NCI-H345 treated with DMSO at 0.1 percent for 48 hours (cell line): ENCODE data around the gene NID2.

Experiments
- DNase-seq: peaks from one replicate; lab custom pipeline; 2025; ENCODE audit not compliant: unreplicated experiment; lab: John Stamatoyannopoulos, UW

NID2 gene

DNA sequence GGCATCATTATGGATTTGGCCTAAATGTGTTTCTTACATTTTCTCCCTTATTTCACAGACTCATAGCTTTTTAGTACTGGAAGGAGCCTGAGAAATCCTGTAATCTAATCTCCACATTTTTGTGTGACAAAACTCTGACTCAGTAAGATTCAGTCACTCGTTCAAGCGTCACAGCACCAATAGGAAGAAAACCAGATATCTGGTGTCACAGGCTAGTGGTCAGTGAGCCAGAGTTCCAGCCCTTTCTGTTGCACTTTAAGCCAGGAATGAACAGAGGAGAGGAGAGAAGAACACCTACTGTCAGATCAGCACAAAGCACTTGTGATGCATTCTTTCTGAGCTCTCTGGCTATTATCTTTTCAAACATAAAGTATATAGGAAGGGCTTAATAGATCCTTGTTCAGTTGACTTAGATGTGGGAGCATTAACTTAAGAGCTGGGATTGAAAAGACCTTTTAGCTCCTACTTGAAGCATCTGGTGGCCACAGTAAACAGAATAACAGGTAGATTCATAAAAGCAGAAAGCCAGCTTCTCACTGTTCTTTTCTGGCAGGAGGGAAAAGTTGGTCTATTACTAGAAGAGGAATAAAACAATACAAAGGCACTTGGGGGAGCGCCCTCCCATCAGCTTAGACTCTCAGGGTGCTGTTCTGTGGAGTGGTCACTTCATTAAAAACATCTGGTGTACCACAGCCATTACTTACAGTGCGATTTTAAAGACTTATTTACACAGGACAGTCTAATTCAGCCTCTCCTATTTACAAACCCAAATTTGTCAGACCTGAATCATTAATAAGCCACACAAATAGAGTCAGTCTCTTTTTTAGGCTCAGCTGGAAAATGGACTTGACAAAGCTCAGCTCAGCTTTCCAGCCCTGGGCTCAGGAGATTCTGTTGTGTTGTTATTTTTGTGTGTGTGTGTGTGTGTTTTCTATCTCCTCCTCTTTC is 12.2 kb upstream of the NID2 start:
- DNase-seq, result peak; percentile 15

- no peak for DNase-seq
These were observed 11.4 kb upstream of the NID2 start for GRCh38 chr14:52080158-52080800.

- DNase-seq, result no peak
These were observed 10.5 kb upstream of the NID2 start for GRCh38 chr14:52079239-52079959.

- no peak for DNase-seq
These were observed 9.9 kb upstream of the NID2 start for GRCh38 chr14:52078721-52079120.

- no peak for DNase-seq
These were observed 9.3 kb upstream of the NID2 start for GRCh38 chr14:52078095-52078531.

GRCh38 chr14:52077256-52077979 is 8.6 kb upstream of the NID2 start:
- no peak for DNase-seq

GRCh38 chr14:52076334-52076733 is 7.5 kb upstream of the NID2 start:
- DNase-seq, result no peak

- DNase-seq, result no peak
These were observed 6.5 kb upstream of the NID2 start for GRCh38 chr14:52075371-52075770.

DNA sequence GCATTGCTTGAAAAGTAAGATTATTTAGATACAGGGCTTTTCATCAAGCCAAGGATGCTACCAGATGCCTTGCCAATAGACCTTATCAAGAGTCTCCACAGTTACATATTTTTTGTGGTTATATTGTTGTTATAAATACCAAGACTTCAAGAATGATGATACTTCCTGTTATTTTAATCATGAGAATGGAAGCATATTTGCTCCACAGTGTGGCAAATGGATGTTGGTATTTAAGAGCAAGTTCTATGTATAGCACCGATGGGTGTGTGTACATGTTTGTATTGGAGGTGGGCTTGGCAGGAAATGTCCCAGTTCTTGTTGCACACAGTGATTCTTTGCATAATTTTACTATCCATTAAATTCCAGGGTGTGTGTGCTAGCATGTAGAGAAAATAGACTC is 4.4 kb upstream of the NID2 start:
- DNase-seq, result no peak

DNA sequence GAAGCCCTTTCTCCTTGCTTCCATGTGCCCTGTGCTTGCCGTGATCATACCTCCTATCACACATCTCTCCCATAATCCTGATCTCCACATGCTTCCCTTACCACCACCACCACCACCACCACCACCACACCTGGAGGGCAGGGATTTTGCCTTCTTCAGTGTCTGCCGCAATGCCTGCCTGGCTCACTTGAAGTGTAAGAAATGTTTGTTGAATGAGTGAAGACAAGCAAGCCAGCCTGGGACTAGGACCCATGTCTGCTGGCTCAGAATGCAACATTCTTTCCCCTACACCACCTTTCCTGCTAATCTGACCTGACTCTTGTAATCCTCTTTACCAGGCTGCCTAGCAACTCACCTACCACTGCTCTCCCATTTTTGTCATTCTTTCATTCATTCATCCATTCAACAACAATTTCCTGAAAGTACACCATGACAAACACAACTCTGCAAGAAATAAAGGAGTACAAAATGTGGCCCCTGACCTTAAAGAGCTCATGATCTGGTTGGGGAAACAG is 3.5 kb upstream of the NID2 start:
- no peak for DNase-seq

DNA sequence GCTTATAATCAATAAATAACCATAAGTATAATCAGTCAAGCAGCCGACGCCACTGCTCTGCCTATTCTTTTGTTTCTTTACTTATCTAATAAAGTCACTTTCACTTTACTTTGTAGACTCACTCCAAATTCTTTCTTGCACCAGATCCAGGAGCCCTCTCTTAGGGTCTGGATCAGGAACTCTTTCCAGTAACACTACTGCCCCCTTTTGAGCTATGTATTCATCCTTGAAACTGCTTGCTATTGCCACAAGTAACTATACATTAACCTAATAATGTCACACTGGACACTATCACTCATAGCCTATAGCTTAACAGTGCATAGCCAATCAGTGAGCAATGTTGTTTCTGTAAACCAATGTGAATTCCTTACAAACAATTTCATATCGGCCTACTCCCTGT is 2.8 kb upstream of the NID2 start:
- DNase-seq, result no peak

DNA sequence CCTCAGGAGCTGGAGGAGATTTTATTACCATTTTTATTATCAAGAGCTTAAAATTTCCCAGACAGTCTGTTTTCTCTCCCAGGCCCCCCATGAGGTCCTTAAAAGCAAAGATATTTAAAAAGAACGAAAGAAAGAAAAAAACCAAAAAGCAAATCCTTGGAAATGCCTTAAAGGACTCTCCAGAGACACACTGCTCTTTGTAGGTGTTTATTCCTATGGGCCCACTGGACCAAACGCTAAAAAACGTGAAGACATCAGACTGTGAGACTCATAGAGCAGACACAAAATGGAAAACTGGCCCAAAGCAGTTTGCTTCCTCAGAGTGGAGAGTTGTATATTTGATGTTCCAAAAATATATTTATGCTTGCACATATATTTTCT is 1.2 kb upstream of the NID2 start:
- DNase-seq, result no peak

DNA sequence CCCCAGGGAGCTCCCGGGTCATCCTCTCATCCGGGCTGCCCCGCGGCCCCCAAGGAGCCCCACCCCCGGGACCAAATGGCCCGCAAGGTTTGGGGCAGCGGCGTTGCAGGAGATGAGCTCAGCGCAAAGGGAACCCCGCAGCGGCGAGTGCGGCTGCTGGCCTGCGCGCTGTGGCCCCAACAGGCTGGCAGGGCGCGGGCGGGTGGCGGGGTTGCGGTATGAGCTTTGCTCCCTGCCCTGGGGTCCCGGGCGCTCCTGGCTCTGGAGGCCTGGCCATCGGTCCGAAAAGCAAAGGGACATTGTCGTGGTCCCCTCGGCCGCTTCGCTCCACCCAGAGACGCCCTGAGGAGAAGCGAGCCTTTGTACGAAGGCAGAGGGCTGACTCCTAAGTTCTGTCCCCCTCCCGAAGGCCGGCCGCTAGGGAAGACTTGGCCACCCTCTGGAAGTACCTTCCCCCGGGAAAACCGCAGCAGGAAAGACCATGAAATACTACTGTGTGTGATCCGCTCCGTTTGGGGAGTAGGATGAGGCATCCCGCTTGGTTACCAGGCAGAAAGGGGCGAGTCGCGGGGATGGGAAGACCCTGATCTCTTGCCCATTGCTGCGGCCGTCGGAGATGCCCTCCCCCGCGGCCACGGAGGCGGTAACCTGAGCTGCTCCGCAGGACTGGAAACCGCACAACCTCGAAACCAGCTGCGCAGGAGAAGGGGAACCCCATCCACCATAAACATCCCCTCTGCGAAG is 620 bp upstream of the NID2 start:
- no peak for DNase-seq

DNA sequence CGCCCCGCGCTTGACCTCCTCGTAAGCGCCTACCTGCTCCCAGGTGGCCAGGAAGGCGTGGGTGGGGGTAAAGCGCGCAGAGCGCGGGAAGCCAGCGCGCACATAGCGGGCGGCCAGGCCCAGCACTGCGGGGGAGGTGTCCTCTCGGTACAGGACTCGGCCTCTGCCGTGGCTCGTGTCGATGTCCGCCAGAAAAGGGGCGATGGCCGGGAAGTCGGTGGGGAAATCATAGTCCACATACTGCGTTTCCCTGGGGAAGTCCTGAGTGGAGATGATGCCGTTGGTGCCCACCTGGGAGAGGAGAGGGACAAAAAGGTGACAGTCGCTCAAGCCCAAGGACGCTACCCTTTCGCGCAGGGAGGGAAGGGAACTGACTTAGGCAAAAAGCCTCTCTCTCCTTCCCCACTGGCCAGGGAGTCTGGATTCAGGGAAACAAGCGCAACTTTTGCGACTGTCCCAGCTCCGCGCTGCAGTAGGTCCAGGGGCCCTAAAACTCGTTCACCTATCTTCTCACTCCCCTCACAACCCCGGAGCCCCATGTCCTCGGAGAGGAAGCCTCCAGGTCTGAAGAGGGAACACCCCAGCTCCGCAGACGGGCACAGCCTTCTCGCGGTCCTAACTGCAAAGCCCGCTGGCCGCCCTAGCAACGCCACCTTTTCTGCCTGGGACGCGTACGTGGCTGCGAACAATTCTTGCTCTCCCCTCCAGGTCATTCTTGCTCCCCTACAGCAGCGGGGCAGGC is 815 bp downstream of the NID2 start:
- DNase-seq, result peak; percentile 36

DNA sequence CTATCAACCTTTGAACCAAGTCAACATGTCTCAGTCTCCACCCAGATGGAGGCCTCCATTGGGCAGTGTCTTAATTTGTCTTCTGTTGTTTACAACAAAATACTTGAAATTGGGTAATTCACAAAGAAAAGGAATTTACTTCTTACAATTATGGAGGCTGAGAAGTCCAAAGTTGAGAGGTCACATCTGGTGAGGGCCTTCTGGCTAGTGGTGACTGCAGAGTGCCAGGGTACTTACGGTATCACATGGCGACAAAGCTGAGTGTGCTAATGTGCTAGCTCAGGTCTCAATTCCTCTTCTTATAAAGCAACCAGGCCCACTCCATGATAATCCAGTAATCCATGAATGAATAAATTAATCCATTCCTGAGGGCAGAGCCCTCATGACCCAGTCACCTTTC is 4.7 kb downstream of the NID2 start:
- DNase-seq, result no peak

DNA sequence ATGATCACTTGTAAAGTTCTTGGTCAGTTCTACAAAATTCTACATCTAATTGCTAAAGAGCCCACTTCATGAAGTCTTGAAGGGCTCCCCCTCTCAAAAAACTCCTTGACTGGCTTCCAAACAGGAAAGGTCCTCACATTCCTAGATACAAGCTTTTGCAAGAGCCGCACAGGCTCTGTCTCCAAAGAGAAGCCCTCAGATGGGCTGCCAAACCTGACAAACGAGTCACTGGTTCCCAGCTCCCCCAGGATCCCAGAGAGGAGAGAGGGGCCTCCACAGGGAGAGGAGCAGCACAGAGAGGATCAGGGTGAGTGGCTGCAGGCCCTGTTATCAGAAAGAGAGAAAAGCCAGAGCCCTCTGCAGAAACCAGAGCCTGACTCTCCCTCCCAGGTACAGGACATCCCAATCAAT is 5.8 kb downstream of the NID2 start:
- no peak for DNase-seq

DNA sequence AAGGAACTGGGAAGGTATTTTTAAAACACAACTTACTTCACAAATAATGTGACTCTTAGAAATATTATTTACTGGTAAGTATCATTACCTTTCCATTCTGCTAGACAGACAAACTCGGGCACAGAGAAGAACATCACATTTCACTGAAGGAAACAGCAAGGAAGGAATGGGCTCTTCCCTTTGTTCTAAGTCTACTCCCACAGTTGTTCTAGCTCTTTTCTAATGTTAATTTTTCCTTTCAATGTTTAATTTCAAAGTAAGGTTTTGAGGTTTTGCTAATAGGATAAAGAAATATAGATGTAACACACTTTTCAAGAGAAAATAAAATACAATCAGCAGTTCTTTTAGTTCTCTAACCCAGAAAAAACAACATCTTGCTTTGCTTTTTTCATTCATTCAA is 7.0 kb downstream of the NID2 start:
- DNase-seq, result no peak

DNA sequence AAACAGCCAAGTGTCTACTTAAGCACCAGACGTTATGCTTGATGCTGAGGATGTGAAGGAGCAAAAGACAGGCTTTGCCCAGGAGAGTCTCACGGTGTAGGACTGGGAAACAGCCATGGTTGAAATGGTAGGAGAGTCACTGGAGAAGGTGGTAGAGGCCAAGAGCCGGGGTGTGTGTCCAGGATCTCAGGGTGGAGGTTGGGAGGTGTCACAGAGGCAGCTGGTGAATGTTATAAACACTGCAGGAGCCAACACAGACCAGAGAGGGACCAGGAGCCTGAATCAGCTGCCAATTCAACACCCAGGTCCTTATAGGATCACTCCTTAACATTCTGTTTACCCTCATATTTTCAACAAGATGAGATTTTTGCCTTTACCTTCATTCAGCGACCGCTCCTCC is 7.5 kb downstream of the NID2 start:
- no peak for DNase-seq

- DNase-seq, result no peak
These were observed 8.8 kb downstream of the NID2 start for GRCh38 chr14:52060080-52060479.

- DNase-seq, result no peak
These were observed 9.2 kb downstream of the NID2 start for GRCh38 chr14:52059649-52060048.
